LNCAP (cell line): ENCODE results near the gene C22orf23.

Experiments
- TF ChIP-seq, protein P1 (sequence below): fragments of 450-650 bp; IDR thresholded peaks from 2 replicates; pipeline ENCODE4 v1.5.1; 2017; ENCODE audit warnings: mild to moderate bottlenecking

The C22orf23 gene

GRCh38 chr22:37927637-37927936 is 25.8 kb downstream of the C22orf23 start:
- TF ChIP-seq, protein P1, sequence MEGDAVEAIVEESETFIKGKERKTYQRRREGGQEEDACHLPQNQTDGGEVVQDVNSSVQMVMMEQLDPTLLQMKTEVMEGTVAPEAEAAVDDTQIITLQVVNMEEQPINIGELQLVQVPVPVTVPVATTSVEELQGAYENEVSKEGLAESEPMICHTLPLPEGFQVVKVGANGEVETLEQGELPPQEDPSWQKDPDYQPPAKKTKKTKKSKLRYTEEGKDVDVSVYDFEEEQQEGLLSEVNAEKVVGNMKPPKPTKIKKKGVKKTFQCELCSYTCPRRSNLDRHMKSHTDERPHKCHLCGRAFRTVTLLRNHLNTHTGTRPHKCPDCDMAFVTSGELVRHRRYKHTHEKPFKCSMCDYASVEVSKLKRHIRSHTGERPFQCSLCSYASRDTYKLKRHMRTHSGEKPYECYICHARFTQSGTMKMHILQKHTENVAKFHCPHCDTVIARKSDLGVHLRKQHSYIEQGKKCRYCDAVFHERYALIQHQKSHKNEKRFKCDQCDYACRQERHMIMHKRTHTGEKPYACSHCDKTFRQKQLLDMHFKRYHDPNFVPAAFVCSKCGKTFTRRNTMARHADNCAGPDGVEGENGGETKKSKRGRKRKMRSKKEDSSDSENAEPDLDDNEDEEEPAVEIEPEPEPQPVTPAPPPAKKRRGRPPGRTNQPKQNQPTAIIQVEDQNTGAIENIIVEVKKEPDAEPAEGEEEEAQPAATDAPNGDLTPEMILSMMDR = no peak

- TF ChIP-seq, protein P1 = no peak
These were observed 26.4 kb downstream of the C22orf23 start for GRCh38 chr22:37926771-37927636.

- TF ChIP-seq, protein P1 = no peak
These were observed 27.0 kb downstream of the C22orf23 start for GRCh38 chr22:37926358-37926757.

DNA sequence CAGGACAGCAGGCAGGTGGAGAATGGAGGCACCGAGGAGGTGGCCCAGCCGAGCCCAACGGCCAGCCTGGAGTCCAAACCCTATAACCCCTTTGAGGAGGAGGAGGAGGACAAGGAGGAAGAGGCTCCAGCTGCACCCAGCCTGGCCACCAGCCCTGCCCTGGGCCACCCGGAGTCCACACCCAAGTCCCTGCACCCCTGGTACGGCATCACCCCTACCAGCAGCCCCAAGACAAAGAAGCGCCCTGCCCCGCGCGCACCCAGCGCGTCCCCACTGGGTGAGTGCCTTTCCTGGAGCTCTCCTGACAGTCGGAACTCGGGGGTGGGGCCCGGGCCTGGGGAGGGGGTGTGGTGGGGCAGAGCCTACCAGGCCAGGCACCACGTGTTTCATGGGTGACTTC is 27.6 kb downstream of the C22orf23 start:
- TF ChIP-seq, protein P1 = no peak

GRCh38 chr22:37925330-37925729 is 28.1 kb downstream of the C22orf23 start:
- TF ChIP-seq, protein P1 = no peak

- TF ChIP-seq, protein P1 = no peak
These were observed 28.9 kb downstream of the C22orf23 start for GRCh38 chr22:37924386-37925065.

DNA sequence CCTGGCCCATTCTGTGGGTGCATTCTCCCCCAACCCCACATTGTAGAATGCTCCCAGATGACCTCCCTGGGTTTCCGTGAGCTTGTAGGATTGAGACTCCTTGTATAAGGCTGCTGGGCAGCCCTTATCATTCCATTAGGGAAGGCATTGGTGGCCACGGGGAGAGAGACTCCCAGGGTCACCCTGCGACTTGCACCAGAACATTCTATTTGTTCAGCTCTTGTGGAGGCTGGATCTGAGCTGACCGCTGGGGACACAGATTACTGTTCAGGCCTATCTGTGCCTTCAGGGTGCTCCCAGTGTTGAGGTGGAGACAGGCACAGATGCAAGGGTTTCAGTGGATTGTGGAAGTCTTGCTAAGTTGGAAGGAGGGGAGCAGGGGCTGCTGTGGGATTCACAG is 29.5 kb downstream of the C22orf23 start:
- TF ChIP-seq, protein P1 = no peak
